Bronchial epithelial cell (primary cell): ENCODE data around the gene HSP90B1. TPM values are rescaled to one million over a fixed set of nuclear protein-coding genes. Genes with fewer than 3 reads are reported as not detected.

Source experiments
- DNase-seq: peaks from one replicate; pipeline ENCODE4 v3.0.0-alpha.2; 2010; ENCODE audit warnings: low read depth
- FAIRE-seq: peaks from 2 replicates; lab custom pipeline; 2011; peaks lifted over from hg19 to GRCh38; lab: Jason Lieb, UNC
- H3K27me3 ChIP-seq: 2 replicates; pipeline ENCODE4 v1.5.1; 2011; ENCODE audit warnings: low read length; ENCODE audit not compliant: control insufficient read depth, insufficient read depth
- H3K36me3 ChIP-seq: 2 replicates; pipeline ENCODE4 v1.5.1; 2011; ENCODE audit warnings: low read length; ENCODE audit not compliant: control insufficient read depth, insufficient read depth
- H3K4me3 ChIP-seq: 2 replicates; pipeline ENCODE4 v1.5.1; 2011; ENCODE audit warnings: mild to moderate bottlenecking, low read depth, low read length, control low read depth
- CTCF ChIP-seq: IDR thresholded peaks from 2 replicates; pipeline ENCODE4 v1.5.1; 2011; ENCODE audit warnings: mild to moderate bottlenecking, moderate library complexity, low read length, control low read depth, inconsistent platforms; ENCODE audit not compliant: insufficient read depth, severe bottlenecking
- total RNA-seq: library from RNA; depleted of rRNA; stranded (reverse); fragments of >200 nt; gene quantifications from 2 replicates; pipeline ENCODE4 v1.2.1, GENCODE V29; 2014

The HSP90B1 gene
- total RNA-seq, result 649 and 677 TPM in 2 replicates

- no peak for TF ChIP-seq CTCF
- FAIRE-seq, result no peak
Observed at GRCh38 chr12:103930034-103930786, at the start of gene HSP90B1. Gene HSP90B1 (plus strand): TSS chr12:103930410. CDS start chr12:103930516, 106 bp downstream.

GRCh38 chr12:103881261-103881660, 48.9 kb upstream of the HSP90B1 start:
- no peak for TF ChIP-seq CTCF
- Histone ChIP-seq H3K27me3 (no peaks in the 10 kb centered on the region), H3K36me3 (no peaks in the 10 kb centered on the region), H3K4me3 (no peak overlapping the region)
- DNase-seq (no peak), FAIRE-seq (no peak)

More at GRCh38 chr12:103930034-103930786, at the start of gene HSP90B1:
- H3K36me3 ChIP-seq, result peaks cover 14% of the 10 kb centered on the region
- DNase-seq, result peak; percentile 99
- peak within 1 kb of the TSS; percentile 83 for H3K4me3 ChIP-seq
- H3K27me3 ChIP-seq, result no peaks in the 10 kb centered on the region

- TF ChIP-seq CTCF, result no peak
- DNase-seq (peak; percentile 93), FAIRE-seq (peak; percentile 18)
- no peaks in the 10 kb centered on the region for H3K36me3 ChIP-seq
- no peak overlapping the region for H3K4me3 ChIP-seq
- no peaks in the 10 kb centered on the region for H3K27me3 ChIP-seq
Observed at GRCh38 chr12:103882861-103883596, 47.2 kb upstream of the HSP90B1 start.

GRCh38 chr12:103883908-103884307, 46.3 kb upstream of the HSP90B1 start:
- Histone ChIP-seq H3K27me3 (no peaks in the 10 kb centered on the region), H3K4me3 (no peak overlapping the region), H3K36me3 (no peaks in the 10 kb centered on the region)
- DNase-seq (no peak), FAIRE-seq (no peak)
- no peak for TF ChIP-seq CTCF

GRCh38 chr12:103884316-103884715, 45.9 kb upstream of the HSP90B1 start:
- no peaks in the 10 kb centered on the region for H3K36me3 ChIP-seq
- H3K27me3 ChIP-seq, result no peaks in the 10 kb centered on the region
- no peak overlapping the region for H3K4me3 ChIP-seq
- peak; percentile 53 for DNase-seq
- no peak for FAIRE-seq
- TF ChIP-seq CTCF, result peak; percentile 43
